GDM1 (cell line): ENCODE data around the gene KIF3C.
"Not testable (repeated sequence)": the region's sequence is repeated elsewhere in the genome, so short reads cannot be mapped to it uniquely, and the experiment has no call there.

Experiments used
- DNase-seq: peaks from one replicate; lab custom pipeline; 2025; lab: John Stamatoyannopoulos, UW

The KIF3C gene

DNA sequence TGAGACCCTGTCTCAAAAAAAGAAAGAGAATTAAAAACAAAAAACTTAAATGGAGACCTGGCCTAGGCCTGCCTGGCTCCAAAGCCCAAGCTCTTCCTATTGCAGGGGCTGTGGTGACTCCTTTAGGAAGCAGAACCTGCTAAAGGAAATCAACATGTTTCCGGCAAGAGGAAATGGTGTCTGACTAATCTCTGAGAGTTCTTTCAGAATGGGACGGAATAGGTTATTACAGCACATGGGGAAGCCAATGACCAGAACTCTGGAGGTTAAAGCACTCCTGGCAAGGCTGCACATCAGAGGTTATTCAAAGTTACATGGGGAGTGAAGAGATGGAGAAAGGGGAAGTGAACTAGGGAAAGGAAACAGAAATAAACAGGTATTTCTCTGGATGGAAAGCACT, 21.4 kb downstream of the KIF3C start:
- peak; percentile 90 for DNase-seq

DNA sequence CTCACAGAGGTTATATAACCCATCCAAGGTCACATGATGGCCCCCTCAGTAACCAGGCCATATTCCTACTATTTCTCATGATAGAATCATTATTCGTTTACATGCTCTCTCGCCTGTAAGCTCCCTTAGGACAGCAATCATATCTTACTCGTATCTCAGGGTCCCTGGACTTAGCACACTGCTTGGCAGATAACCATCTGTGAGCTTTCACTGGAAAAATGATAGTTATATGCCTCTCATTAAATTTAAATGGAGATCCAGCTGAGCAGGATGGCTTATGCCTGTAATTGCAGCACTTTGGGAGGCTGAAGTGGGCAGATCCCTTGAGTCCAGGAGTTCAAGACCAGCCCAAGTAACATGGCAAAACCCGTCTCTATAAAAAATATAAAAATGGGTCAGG, 21.9 kb downstream of the KIF3C start:
- no peak for DNase-seq

DNA sequence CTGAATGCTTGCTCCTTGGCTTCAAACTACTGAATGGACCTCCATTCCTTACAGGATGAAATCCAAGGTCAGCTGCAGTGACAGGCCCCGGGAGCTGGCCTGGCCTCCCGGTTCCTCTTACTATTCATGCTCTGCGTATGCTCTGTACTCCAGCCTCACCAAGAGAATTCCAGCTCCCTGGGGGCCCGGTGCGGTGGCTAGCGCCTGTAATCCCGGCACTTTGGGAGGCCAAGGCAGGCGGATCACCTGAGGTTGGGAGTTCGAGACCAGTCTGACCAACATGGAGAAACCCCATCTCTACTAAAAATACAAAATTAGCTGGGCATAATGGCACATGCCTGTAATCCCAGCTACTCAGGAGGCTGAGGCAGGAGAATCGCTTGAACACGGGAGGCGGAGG, 23.7 kb downstream of the KIF3C start:
- DNase-seq = not testable (repeated sequence)

DNA sequence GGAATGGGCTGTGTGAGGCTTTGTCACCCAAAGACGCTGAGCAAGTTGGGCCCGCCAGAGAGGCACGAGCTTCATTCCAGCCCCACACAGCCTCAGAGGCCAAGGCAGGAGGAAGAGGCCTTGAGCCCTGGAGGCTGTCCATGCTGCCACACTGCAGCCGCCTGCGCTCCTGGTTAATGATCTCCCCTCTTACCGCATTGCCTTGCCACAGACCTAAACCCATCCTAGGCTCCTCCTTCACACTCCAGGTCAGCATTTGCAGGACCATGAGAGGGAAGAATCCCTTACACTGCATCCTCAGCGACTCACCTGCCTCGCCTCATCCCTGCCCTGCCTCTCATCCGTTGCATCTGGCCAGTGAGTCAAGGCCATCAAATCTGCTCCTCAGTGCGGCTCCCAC, 24.6 kb downstream of the KIF3C start:
- no peak for DNase-seq

DNA sequence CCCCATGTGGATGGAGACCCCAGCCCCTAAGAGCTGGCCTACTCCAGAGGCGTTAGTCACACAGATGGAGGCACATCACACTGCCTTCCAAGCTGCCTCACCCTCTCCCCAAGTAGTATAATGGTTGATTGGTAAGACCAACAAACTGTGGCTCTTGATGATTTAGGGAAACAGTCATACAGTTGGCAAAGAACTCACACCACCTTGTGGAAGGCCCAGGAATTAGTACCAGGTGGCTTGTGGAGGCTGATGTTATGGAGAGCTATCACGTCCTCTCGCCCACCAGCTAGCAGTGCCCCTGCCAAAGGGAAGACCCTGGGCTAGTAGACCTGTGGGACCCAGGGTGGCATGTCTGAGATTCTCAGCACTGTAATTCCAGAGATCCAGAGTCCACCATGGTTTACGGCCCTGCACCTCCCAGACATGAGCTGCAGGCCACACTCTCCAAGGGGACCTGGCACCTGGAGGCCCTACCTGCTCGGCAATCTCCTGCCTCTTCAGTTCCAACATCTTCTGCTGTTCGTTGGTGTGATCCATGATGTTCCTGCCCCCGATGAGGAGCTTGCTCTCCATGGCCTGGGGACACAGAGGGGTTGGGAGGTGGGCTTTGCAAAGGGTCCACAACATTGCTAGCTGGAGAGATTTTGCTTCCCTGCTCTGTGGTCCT, 26.3 kb downstream of the KIF3C start:
- DNase-seq = no peak

DNA sequence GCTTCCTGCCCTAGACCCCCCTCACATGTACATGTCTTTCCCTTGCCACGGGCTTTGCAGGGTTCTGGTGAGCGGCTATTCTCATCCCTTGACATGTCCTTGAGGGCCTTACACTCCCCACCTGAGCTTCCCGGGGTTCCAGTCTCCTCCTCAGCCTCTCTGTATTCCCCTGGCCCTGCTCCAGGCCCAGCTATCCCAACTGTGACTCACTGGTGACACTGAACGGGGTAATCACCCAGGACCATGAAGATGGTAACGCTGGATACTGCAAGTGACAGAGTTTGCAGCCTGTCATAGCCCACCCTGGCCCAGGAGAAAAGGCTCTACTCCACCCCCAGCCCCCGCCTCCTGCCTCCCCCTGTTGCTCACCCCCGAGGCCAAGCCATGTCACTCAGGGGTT, 27.3 kb downstream of the KIF3C start:
- no peak for DNase-seq

DNA sequence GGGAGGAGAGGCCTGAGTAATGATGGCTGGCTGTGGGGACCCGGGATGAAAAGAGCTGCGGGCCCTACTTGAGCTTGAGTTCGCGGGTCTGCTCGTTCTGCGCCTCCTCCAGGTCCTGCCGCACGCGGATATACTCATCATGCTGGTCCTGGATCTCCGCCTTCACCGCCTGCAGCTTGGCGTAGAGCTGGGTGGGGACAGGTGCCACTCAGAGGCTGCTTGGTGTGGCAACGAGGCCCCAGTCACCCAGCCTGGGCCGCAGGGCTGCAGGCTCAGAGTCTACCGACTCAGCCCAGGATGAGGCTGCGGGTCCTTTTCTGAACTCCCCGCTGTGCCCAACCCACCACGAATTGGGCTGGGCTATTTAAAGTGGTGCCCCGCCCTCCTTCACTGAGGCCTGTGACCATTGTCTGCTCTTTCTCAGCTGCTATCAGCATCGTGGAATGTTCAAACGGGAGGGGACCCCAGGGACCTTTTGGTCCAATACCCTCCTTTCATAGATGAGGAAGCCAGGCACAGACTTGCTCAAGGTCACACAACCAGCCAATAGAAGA, 28.0 kb downstream of the KIF3C start:
- no peak for DNase-seq

DNA sequence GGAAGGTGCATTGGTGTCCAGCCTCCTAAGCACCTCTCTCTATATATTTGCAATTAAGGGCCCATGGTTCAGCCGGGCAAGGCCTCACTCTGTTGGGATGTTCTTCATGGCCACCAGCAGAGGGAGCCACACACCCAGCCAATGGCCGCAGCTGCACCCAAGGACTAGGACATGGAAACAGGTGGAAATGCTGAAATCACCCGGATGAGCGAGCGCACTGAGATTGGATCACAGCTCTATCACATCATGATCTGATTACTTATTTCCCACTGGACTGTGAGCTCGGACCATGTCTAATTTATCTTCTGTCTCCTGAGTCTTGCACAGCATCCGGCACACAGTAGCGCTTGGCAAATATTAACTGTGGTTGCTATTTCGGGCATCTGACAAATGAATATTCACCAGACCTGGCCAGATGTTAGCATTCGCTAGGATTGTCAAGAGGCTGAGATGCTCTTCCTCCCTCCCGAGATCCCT, 31.2 kb downstream of the KIF3C start:
- DNase-seq = peak; percentile 78

DNA sequence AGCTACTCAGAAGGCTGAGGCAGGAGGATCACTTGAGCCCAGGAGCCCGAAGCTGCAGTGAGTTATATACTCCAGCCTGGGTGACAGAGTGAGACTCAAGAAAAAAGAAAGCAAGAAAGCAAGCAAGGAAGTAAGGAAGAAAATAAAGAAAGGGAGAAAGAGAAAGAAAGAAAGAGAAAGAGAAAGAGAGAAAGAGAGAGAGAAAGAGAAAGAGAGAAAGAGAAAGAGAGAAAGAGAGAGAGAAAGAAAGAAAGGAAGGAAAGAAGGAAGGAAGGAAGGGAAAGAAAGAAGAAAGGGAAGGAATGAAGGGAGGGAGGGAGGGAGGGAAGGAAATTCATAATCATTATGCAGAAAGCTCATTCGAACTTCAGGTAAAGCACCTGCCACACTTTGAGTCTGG, 33.9 kb downstream of the KIF3C start:
- no peak for DNase-seq

DNA sequence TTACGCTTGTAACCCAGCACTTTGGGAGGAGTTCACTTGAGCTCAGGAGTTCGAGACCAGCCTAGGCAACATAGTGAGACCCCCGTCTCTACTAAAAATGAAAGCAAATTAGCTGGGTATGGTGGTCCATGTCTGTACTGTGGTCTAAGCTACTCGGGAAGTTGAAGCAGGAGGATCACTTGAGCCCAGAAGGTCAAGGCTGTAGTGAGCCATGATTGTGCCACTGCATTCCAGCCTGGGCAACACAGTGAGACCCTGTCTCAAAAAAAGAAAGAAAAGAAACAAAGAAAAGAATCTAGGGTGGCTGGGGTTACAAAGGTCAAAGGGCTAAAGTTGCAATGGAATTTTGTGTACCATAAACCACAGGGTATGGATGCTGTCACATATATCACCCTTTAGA, 41.3 kb downstream of the KIF3C start:
- DNase-seq = no peak

DNA sequence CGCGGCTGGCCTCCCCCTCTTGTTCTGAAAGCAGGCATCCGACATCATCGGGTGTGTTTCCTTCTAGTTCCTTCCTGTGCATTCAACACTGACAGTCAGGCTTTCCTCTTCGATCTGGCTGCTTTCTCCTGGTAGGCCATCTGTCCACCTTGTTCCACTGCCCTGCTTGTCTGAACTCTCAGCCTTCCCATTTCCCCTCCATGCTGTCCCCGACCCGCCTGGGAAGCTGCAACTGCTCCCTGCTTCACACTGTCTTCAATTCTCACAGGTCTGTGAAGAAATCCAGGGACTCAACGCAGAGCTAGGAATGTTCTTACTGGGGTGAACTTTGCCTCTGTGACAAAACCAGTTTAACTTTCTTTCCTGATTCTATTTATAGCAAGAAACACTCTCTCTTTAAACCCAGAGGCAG, 43.0 kb downstream of the KIF3C start:
- no peak for DNase-seq

DNA sequence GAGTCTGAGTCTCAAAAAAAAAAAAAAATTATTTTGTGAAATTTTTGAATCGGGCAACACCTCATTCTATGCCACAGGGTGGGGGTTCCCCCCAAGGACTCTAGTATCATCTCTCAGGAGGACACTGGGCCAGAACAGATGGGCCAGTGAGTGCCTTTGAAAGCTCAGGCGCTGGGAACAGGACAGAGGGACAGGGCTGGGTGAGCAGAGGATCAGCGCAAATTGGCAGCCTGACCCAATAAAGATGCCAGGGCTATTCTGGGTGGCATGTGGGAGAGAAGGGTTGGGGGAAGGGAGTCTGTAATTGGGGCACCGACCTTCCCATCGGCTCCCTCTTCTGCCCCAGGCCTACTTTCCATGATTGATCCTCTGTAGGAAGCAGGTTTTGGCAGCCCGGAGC, 44.0 kb downstream of the KIF3C start:
- DNase-seq = no peak

DNA sequence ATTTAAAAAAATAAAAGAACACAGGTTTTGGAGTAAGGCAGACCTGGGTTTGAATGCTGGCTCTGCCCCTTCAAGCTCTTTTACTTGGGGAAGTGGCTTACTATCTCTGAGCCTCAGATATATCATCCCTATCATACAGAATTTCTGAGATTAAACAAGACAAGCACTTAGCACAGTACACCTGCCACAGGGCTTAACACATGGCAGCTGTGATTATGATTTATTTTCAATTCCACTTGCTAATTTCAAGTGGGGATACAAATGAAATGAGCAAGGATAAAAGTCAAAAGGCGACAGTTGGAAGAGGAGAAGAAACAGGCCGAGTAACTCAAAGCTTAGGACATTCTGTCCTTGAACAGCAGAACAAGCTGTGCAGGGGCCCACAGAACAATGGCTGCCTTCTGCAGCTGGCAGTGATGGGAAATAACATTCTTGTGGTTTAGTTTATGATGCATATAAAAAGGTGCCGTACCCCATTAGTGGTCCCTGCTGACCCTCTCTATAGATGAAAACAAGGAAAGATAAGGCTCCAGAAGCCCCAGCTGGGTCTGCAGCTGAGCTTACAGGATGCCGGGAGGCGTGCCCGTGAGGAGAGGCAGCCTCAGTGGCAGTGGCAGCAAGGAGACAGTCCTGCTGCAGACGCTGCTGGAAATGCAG, 45.3 kb downstream of the KIF3C start:
- DNase-seq = no peak

DNA sequence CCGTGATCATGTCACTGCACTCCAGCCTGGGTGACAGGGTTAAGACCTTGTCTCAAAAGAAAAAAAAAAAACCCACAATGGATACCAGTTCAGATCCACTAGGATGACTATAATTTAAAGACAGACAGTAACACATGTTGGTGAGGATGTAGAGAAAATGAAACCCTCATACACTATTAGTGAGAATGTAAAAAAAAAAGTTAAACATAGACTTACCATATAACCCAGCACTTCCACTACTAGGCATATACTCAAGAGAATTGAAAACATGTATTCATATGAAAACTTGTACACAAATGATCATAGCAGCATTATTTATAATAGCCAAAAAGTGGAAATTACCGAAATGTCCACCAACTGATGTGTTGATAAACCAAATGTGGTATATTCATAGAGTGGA, 48.7 kb downstream of the KIF3C start:
- DNase-seq = no peak

DNA sequence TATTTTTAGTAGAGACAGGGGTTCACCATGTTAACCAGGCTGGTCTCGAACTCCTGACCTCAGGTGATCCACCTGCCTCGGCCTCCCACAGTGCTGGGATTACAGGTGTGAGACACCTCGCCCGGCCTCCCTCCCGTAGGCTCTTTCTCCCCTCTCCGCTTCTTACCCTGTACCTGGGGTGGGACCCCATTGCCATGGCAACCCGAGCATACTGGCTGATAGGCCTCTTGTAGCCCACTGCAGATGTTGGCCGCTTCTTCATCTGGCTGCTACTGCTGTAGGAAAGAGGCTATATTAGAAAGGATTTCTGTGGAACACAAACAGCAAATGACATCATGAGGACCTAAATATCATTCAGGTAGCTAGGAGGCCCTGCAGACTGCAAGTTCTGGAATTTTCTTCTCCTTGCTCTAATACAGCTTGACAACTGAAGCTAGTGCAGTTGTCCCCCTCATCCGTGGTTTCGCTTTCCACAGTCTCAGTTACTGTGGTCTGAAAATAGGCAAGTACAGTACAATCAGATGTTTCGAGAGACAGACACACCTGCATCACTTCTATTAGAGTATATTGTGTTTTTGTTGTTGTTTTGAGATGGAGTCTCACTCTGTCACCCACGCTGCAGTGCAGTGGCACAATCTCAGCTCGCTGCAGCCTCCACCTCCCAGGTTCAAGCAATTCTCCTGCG, 52.4 kb downstream of the KIF3C start:
- no peak for DNase-seq

DNA sequence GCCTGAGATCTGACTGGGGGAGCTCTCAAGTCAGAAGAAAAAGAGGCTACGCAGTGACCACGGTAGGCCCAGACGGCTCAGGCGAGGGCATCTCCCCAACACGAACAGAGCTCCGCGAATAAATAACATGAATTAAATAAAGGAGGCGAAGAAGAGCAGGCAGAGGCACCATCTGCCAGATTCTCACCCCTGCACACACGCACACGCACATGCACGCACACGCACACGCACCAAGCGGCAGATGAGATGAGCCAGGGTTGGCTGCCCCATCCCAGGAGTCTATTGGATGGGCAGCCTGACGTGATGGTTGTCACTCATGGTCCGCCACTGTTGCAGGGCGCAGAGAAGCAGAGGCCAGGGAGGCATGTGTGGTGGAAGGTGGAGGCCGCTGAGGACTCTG, 53.6 kb downstream of the KIF3C start:
- no peak for DNase-seq

DNA sequence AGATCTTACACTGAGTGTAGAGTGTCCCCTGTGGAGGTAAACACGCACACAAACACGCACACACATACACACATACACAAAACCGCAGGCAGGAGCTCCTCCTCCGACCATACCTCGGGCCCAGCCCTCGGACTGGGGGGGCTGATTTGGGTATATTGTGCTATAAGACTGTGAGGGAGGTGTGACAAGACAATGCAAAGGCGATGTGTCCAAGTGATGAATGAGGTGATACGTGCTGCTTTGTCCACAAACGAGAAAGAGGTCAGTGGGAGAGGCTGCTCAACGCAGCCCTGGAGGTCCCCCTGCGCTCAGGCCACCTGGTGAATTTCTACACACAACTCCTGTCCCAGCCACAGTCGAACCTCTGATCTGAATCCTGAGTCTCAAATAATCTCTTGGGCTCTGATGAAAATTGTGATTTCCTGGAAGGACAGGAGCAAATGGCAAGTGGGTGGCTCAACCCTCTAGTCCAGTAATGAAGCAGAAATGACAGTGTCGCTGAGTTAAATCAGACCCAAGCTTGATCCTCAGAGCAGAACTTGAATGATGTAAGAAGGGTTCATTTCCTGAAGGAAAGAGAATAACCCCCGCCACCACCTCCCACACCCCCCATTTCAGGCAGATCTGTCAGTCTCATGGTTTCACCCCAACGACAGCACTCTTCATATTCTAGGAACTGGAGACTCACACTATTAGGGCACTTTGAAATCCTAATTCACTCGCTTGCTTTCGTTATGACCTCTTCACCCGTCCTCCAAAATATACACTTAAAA, 55.1 kb downstream of the KIF3C start:
- no peak for DNase-seq

DNA sequence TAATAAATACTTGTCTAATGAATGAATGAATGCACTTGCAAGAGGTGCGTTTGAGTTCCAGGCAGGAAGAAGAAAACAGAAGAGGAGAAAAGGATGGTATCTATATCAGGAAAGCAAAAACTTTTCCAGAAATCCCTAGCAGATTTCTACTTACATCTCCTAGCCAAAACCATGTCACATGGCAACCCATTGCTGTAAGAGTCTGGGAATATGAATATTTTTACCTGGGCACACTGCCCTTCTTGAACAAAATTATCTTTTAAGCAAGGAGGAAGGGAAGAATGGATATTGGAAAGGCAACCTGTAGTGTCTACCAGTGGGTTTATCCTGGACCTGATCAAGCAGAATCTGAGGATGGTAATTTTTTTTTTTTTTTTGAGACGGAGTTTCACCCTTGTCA, 59.8 kb downstream of the KIF3C start:
- DNase-seq = no peak

DNA sequence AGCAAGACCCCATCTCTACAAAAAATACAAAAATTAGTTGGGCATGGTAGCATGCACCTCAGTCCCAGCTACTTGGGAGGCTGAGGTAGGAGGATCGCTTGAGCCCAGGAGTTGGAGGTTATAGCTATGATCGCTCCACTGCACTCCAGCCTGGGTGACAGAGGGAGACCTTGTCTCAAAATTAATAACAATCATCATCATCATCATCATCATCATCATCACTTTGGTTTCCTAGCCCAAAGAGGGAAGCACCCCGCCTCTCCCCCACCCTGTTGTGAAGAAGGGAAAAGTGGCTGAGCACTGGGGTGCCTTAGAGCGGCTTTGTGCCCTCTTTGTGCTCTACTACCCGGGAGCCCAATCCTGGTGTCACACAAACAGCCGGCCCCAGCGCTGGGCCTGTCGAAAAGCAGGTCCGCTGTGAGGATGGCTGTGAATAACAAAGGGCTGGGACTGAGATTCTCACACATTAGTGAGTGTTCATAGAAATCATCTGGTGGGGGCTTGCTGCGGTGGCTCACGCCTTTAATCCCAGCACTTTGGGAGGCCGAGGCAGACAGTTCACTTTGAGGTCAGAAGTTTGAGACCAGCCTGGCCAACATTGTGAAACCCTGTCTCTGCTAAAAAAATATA, 61.4 kb downstream of the KIF3C start:
- DNase-seq = no peak

DNA sequence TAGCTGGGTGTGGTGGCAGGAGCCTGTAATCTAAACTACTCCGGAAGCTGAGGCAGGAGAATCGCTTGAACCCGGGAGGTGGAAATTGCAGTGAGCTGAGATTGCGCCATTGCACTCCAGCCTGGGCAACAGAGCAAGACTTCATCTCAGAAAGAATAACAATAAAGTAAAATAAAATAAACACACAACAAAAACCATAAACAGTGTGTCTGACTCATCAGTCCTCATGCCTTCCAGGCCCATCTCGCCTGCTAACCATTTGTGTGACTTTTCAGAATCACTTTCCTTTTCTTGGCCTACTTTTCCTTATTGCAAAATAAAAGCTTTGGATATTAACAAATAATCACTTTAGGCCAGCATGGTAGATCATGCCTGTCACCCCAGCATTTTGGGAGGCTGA, 62.0 kb downstream of the KIF3C start:
- DNase-seq = no peak

DNA sequence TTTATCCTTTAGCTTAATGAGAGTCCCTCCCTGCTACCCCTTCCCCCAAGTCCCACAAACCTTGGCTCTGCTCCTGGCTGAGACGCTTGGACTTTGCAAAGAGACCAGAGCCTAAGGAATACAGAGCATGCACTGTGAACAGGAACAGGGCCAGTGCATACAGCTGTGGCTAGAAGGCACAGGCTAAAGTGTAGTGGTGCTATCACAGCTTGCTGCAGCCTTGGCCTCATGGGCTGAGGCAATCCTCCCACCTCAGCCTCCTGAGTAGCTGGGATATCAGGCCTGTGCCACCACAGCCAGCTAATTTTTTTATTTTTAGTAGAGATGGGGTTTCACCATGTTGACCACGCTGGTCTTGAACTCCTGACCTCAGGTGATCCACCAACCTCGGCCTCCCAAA, 64.5 kb downstream of the KIF3C start:
- DNase-seq = no peak

DNA sequence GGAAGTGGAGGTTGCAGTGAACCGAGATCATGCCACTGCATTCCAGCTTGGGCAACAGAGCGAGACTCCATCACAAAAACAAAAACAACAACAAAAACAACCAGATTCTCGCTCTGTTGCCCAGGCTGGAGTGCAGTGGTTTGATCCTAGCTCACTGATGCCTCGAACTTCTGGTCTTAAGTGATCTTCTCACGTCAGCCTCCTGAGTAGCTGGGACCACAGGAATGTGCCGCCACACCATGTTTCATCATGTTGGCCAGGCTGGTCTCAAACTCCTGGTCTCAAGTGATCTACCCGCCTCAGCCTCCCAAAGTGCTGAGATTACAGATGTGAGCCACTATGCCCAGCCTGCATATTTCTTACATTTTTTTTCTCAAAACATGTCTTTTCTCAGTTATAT, 64.9 kb downstream of the KIF3C start:
- not testable (repeated sequence) for DNase-seq
